OCI-LY1 (cell line): Measurements from ENCODE around the gene ZNRF3.

Experiments
- H2AFZ ChIP-seq: fragments of 200-600 bp; sonication (generic), shearing (Covaris generic); 2 replicates; pipeline ENCODE4 v1.6.0; 2014; ENCODE audit warnings: antibody characterized with exemption, mild to moderate bottlenecking, low read length
- H3F3A ChIP-seq: fragments of 200-600 bp; sonication (generic), shearing (Covaris generic); 2 replicates; pipeline ENCODE4 v1.6.0; 2014; ENCODE audit warnings: mild to moderate bottlenecking, antibody characterized with exemption, low read length, moderate library complexity; ENCODE audit not compliant: insufficient read depth
- H3K27ac ChIP-seq: fragments of 200-600 bp; sonication (generic); 2 replicates; pipeline ENCODE4 v1.5.1; 2014; ENCODE audit warnings: low read length, mixed run types, mild to moderate bottlenecking, low read depth; ENCODE audit not compliant: poor library complexity, severe bottlenecking
- H3K27me3 ChIP-seq: fragments of 200-600 bp; sonication (generic); 2 replicates; pipeline ENCODE4 v1.6.0; 2014; ENCODE audit warnings: antibody characterized with exemption, mild to moderate bottlenecking, low read length, moderate library complexity; ENCODE audit not compliant: insufficient read depth
- H3K36me3 ChIP-seq: fragments of 200-600 bp; sonication (generic); 2 replicates; pipeline ENCODE4 v1.6.1; 2014; ENCODE audit warnings: mild to moderate bottlenecking, antibody characterized with exemption, low read length, moderate library complexity, mixed read lengths; ENCODE audit not compliant: insufficient read depth
- H3K4me1 ChIP-seq: fragments of 200-600 bp; sonication (generic); 2 replicates; pipeline ENCODE4 v1.5.1; 2014; ENCODE audit warnings: mild to moderate bottlenecking, low read length, moderate library complexity; ENCODE audit not compliant: insufficient read depth, severe bottlenecking
- H3K4me2 ChIP-seq: fragments of 200-600 bp; sonication (generic), shearing (Covaris generic); 2 replicates; pipeline ENCODE4 v1.6.1; 2014; ENCODE audit warnings: low read length
- H3K4me3 ChIP-seq: fragments of 200-600 bp; sonication (generic); 2 replicates; pipeline ENCODE4 v1.5.1; 2014; ENCODE audit warnings: low read length, low read depth, mild to moderate bottlenecking, mixed read lengths; ENCODE audit not compliant: poor library complexity, severe bottlenecking
- H3K79me2 ChIP-seq: fragments of 200-600 bp; shearing (Covaris generic); 2 replicates; pipeline ENCODE4 v1.6.1; 2016; ENCODE audit warnings: mixed run types, low read length, mixed read lengths; ENCODE audit not compliant: insufficient read depth
- H3K9ac ChIP-seq: fragments of 200-600 bp; sonication (generic), shearing (Covaris generic); 2 replicates; pipeline ENCODE4 v1.6.1; 2014; ENCODE audit warnings: mild to moderate bottlenecking, low read length, mixed read lengths
- H3K9me2 ChIP-seq: fragments of 200-600 bp; sonication (generic), shearing (Covaris generic); 2 replicates; pipeline ENCODE4 v1.6.1; 2014; ENCODE audit warnings: low read depth, mild to moderate bottlenecking, low read length, mixed read lengths
- H3K9me3 ChIP-seq: fragments of 200-600 bp; shearing (Covaris generic); 2 replicates; pipeline ENCODE4 v1.6.1; 2014; ENCODE audit warnings: low read length, mixed read lengths
- H4K20me1 ChIP-seq: fragments of 200-600 bp; sonication (generic), shearing (Covaris generic); 2 replicates; pipeline ENCODE4 v1.6.0; 2016; ENCODE audit warnings: mild to moderate bottlenecking, low read length; ENCODE audit not compliant: insufficient read depth
- CTCF ChIP-seq: fragments of 200-600 bp; sonication (generic), shearing (Covaris generic); IDR thresholded peaks from 2 replicates; pipeline ENCODE4 v1.5.1; 2017; ENCODE audit warnings: mild to moderate bottlenecking, antibody characterized with exemption, low read length, moderate library complexity, mixed read lengths
- EZH2 ChIP-seq: fragments of 200-600 bp; sonication (generic), shearing (Covaris generic); IDR thresholded peaks from 2 replicates; pipeline ENCODE4 v1.8.0; 2017; ENCODE audit warnings: borderline replicate concordance, mixed run types, mild to moderate bottlenecking, antibody characterized with exemption, low read length, moderate library complexity, mixed read lengths

Gene ZNRF3

GRCh38 chr22:28922540-28923244, 39.3 kb downstream of the ZNRF3 start:
- Histone ChIP-seq H3K4me2 (no peak overlapping the region), H3K79me2 (no peaks in the 10 kb centered on the region), H3K4me1 (peaks cover 18% of the 10 kb centered on the region), H3F3A (no peaks in the 10 kb centered on the region), H3K27me3 (peaks cover 4% of the 10 kb centered on the region; the same call in 1 of the 2 replicates), H3K9me3 (no peaks in the 10 kb centered on the region), H3K9ac (no peak overlapping the region), H4K20me1 (no peaks in the 10 kb centered on the region), H3K36me3 (no peaks in the 10 kb centered on the region), H2AFZ (no peak overlapping the region), H3K27ac (no peak overlapping the region), H3K9me2 (no peaks in the 10 kb centered on the region), H3K4me3 (no peak overlapping the region)
- no peak for TF ChIP-seq CTCF
- no peak for TF ChIP-seq EZH2

GRCh38 chr22:28923826-28924732, 40.7 kb downstream of the ZNRF3 start:
- Histone ChIP-seq H3F3A (no peaks in the 10 kb centered on the region), H3K79me2 (no peaks in the 10 kb centered on the region), H3K4me3 (no peak overlapping the region), H3K9me3 (no peaks in the 10 kb centered on the region), H3K27ac (no peak overlapping the region), H3K4me2 (no peak overlapping the region), H3K36me3 (no peaks in the 10 kb centered on the region), H4K20me1 (no peaks in the 10 kb centered on the region), H3K9me2 (no peaks in the 10 kb centered on the region), H3K9ac (no peak overlapping the region), H2AFZ (no peak overlapping the region), H3K27me3 (peaks cover 4% of the 10 kb centered on the region; the same call in 1 of the 2 replicates), H3K4me1 (peaks cover 13% of the 10 kb centered on the region)
- TF ChIP-seq EZH2 (no peak), CTCF (no peak)

GRCh38 chr22:28925916-28926315, 42.5 kb downstream of the ZNRF3 start:
- H2AFZ ChIP-seq, result no peak overlapping the region
- no peak overlapping the region for H3K27ac ChIP-seq
- no peaks in the 10 kb centered on the region for H4K20me1 ChIP-seq

More at GRCh38 chr22:28925916-28926315, 42.5 kb downstream of the ZNRF3 start:
- TF ChIP-seq EZH2 (no peak), CTCF (no peak)
- Histone ChIP-seq H3K9me3 (no peaks in the 10 kb centered on the region), H3K9ac (no peak overlapping the region), H3K4me3 (no peak overlapping the region), H3K4me1 (peaks cover 16% of the 10 kb centered on the region), H3K27me3 (peaks cover 4% of the 10 kb centered on the region; the same call in 1 of the 2 replicates), H3K79me2 (no peaks in the 10 kb centered on the region), H3K36me3 (no peaks in the 10 kb centered on the region), H3F3A (no peaks in the 10 kb centered on the region), H3K4me2 (no peak overlapping the region), H3K9me2 (no peaks in the 10 kb centered on the region)
